ENCODE measurements around the gene GPR65. TPM values are rescaled to one million over a fixed set of nuclear protein-coding genes. Genes with fewer than 3 reads are reported as not detected.

Gene GPR65
- total RNA-seq, 2 experiments from 2014 or later: 16.9 to 17.1 TPM

DNA sequence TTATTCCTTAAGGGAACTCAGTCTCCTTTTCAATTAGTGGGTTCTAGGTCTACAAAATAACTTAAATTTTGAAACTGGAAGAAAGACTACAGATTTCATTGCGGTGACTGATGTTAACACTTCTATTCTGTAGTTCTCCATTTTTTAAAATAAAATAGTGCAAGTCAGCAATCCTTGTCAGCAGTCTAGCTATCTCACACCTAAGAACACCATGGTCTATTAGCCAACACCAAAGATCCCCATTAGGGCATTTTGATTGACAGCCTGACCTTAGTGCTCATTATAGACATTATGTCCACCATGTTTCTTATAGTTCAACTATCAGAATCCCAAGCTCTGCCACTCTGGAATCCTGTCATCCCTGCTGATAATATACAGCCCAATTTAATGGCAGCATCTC is 27.4 kb downstream of the GPR65 start:
- ATAC-seq (no peak), DNase-seq (no peak)
- H3K27ac Mint-ChIP-seq: no peak overlapping the region
- no peaks in the 10 kb centered on the region for H3K27me3 Mint-ChIP-seq
- TF ChIP-seq CTCF (IDR thresholded peaks at IDR 0.05): no peak
- peaks cover 1% of the 10 kb centered on the region for H3K36me3 Mint-ChIP-seq (ENCODE audit: low read depth)
- no peak overlapping the region for H3K4me3 Mint-ChIP-seq
- peaks cover 34% of the 10 kb centered on the region for H3K4me1 Mint-ChIP-seq (ENCODE audit: low read depth)
- POLR2A ChIA-PET: interaction anchor here (0.6 kb wide), 1 partner anchor 557 kb away, joined by 3 read pairs; no protein-coding TSS in a partner anchor
- H3K9me3 Mint-ChIP-seq: no peaks in the 10 kb centered on the region
- CTCF ChIA-PET: interaction anchor here (1.5 kb wide), 1 partner anchor 16 kb away, joined by 3 read pairs; no protein-coding TSS in a partner anchor
- intact Hi-C loops (cut with micrococcal nuclease): no loop called here

DNA sequence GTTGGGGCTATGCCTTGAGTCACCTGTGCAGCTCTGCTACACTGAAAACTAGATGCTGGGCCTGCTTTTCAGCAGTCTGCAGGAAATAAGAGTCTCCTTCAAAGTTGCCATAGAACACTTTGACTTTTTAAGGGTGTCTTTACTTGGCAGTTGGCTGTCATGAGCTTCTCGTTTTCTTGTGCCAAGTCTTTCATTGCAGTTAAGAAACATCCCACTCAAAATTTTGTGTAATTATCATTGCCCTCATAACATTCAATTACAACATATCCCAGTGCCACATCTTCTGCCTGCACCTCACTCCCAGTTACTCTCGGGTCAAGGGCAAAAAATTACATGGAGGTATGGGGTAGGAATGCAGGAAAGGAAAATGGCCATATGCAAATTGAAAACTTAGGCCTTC is 29.1 kb downstream of the GPR65 start:
- no peak overlapping the region for H3K4me3 Mint-ChIP-seq
- H3K27me3 Mint-ChIP-seq: no peaks in the 10 kb centered on the region
- ATAC-seq (no peak), DNase-seq (no peak)
- H3K27ac Mint-ChIP-seq: no peak overlapping the region
- H3K4me1 Mint-ChIP-seq (ENCODE audit: low read depth): peaks cover 30% of the 10 kb centered on the region
- POLR2A ChIA-PET: no interaction called here
- peaks cover 1% of the 10 kb centered on the region for H3K36me3 Mint-ChIP-seq (ENCODE audit: low read depth)
- intact Hi-C loops (cut with micrococcal nuclease): no loop called here
- CTCF ChIA-PET: interaction anchor here (1.1 kb wide), 1 partner anchor 88 kb away, joined by 3 read pairs; no protein-coding TSS in a partner anchor
- no peak for TF ChIP-seq CTCF (IDR thresholded peaks at IDR 0.05)
- H3K9me3 Mint-ChIP-seq: no peaks in the 10 kb centered on the region

GRCh38 chr14:88036422-88036821 is 31.5 kb downstream of the GPR65 start:
- Mint-ChIP-seq H3K27ac (no peak overlapping the region), H3K27me3 (no peaks in the 10 kb centered on the region)

DNA sequence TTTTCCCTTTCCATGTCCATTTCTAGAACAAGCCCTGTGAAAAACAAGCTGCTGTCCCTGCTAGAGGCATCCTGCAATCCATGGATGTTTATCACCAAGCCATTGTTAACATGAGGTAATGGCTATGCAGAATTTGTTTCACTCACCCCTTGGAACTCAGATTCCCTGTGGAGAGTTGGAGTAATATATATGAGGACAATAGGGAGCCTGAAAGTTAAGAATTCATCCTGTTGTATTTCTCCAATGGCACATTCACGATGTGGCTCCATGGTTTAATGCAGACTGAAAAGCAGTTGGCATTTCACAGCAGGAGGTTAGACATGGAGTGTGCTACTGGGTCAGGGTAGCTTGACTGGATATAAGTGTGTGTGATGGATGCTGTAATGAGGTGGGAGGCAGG is 32.4 kb downstream of the GPR65 start:
- no peak for ATAC-seq
- Mint-ChIP-seq H3K9me3 (no peaks in the 10 kb centered on the region), H3K27ac (no peak overlapping the region), H3K4me3 (no peak overlapping the region), H3K4me1 (ENCODE audit: low read depth) (peaks cover 9% of the 10 kb centered on the region), H3K27me3 (no peaks in the 10 kb centered on the region), H3K36me3 (ENCODE audit: low read depth) (no peaks in the 10 kb centered on the region)
- intact Hi-C loops (cut with micrococcal nuclease): no loop called here
- no peak for TF ChIP-seq CTCF (IDR thresholded peaks at IDR 0.05)
- DNase-seq: no peak
- ChIA-PET CTCF (no interaction called here), POLR2A (no interaction called here)

More at GRCh38 chr14:88036422-88036821, 31.5 kb downstream of the GPR65 start:
- ATAC-seq (no peak), DNase-seq (no peak)
- Mint-ChIP-seq H3K36me3 (ENCODE audit: low read depth) (no peaks in the 10 kb centered on the region), H3K9me3 (no peaks in the 10 kb centered on the region), H3K4me3 (no peak overlapping the region), H3K4me1 (ENCODE audit: low read depth) (peaks cover 12% of the 10 kb centered on the region)
- TF ChIP-seq CTCF (IDR thresholded peaks at IDR 0.05): no peak
- intact Hi-C loops (cut with micrococcal nuclease): no loop called here
- ChIA-PET CTCF (interaction anchor here (1.1 to 1.6 kb wide), 2 partner anchors 21 to 22 kb away, joined by 3 read pairs; no protein-coding TSS in a partner anchor), POLR2A (no interaction called here)

GRCh38 chr14:88039197-88039596 is 34.3 kb downstream of the GPR65 start:
- intact Hi-C loops (cut with micrococcal nuclease): no loop called here
- Mint-ChIP-seq H3K4me3 (no peak overlapping the region), H3K36me3 (ENCODE audit: low read depth) (no peaks in the 10 kb centered on the region), H3K27me3 (no peaks in the 10 kb centered on the region), H3K4me1 (ENCODE audit: low read depth) (peaks cover 10% of the 10 kb centered on the region), H3K27ac (no peak overlapping the region), H3K9me3 (no peaks in the 10 kb centered on the region)
- CTCF ChIA-PET: interaction anchor here (0.9 to 1.5 kb wide), 3 partner anchors 10 to 25 kb away, joined by 3 to 4 read pairs (median 4); no protein-coding TSS in a partner anchor
- no peak for ATAC-seq
- POLR2A ChIA-PET: no interaction called here
- no peak for TF ChIP-seq CTCF (IDR thresholded peaks at IDR 0.05)
- DNase-seq: no peak

All from activated CD8-positive, alpha-beta T cell treated with anti-CD3 and anti-CD28 coated beads for 36 hours (primary cell).